SK-N-SH treated with all-trans-retinoic acid at 6 μM for 48 hours (cell line): Measurements from ENCODE around the gene MOCS3.

Experiments
- ATAC-seq: fragments of 200-7000 bp; cut with Tn5 transposase; 3 replicates; pipeline ENCODE4 v1.9.1; 2020; ENCODE audit warnings: mild to moderate bottlenecking, moderate library complexity
- CREB5 ChIP-seq: fragments of 250-450 bp; sonication (Bioruptor Pico); IDR thresholded peaks from 2 replicates; pipeline ENCODE4 v1.5.1; 2020; ENCODE audit warnings: low read depth, mild to moderate bottlenecking, moderate library complexity
- CSDC2 ChIP-seq: fragments of 250-450 bp; sonication (Bioruptor Pico); IDR thresholded peaks from 2 replicates; pipeline ENCODE4 v1.5.0; 2020; ENCODE audit warnings: mild to moderate bottlenecking, moderate library complexity
- CSRNP3 ChIP-seq: fragments of 250-450 bp; sonication (Bioruptor Pico); IDR thresholded peaks from 2 replicates; pipeline ENCODE4 v1.5.1; 2021; ENCODE audit warnings: mild to moderate bottlenecking, moderate library complexity
- ESRRG ChIP-seq: fragments of 250-450 bp; sonication (Bioruptor Pico); IDR thresholded peaks from 2 replicates; pipeline ENCODE4 v1.6.1; 2021; ENCODE audit warnings: mild to moderate bottlenecking
- ISL1 ChIP-seq: fragments of 250-450 bp; sonication (Bioruptor Pico); IDR thresholded peaks from 2 replicates; pipeline ENCODE4 v2.1.2; 2022; ENCODE audit warnings: mild to moderate bottlenecking, moderate library complexity
- OSR1 ChIP-seq: fragments of 250-450 bp; sonication (Bioruptor Pico); IDR thresholded peaks from 2 replicates; pipeline ENCODE4 v1.8.0; 2022; ENCODE audit warnings: moderate library complexity, mild to moderate bottlenecking, inconsistent platforms
- PATZ1 ChIP-seq: fragments of 250-450 bp; sonication (Bioruptor Pico); IDR thresholded peaks from 2 replicates; pipeline ENCODE4 v1.8.0; 2020; ENCODE audit warnings: mild to moderate bottlenecking, moderate library complexity, borderline replicate concordance
- POU6F1 ChIP-seq: fragments of 250-450 bp; sonication (Bioruptor Pico); IDR thresholded peaks from 2 replicates; pipeline ENCODE4 v1.8.0; 2021; ENCODE audit warnings: low read depth, mild to moderate bottlenecking, moderate library complexity, borderline replicate concordance
- PPARA ChIP-seq: fragments of 250-450 bp; sonication (Bioruptor Pico); IDR thresholded peaks from 2 replicates; pipeline ENCODE4 v1.5.0; 2020; ENCODE audit warnings: mild to moderate bottlenecking, borderline replicate concordance
- SNAI2 ChIP-seq: fragments of 250-450 bp; sonication (Bioruptor Pico); IDR thresholded peaks from 2 replicates; pipeline ENCODE4 v1.5.0; 2020; ENCODE audit warnings: mild to moderate bottlenecking, moderate library complexity
- TCF4 ChIP-seq: fragments of 250-450 bp; sonication (Bioruptor Pico); IDR thresholded peaks from 2 replicates; pipeline ENCODE4 v1.8.0; 2021; ENCODE audit warnings: mild to moderate bottlenecking, moderate library complexity, borderline replicate concordance
- TOX ChIP-seq: fragments of 250-450 bp; sonication (Bioruptor Pico); IDR thresholded peaks from 2 replicates; pipeline ENCODE4 v1.8.0; 2021; ENCODE audit warnings: mild to moderate bottlenecking, moderate library complexity, borderline replicate concordance
- TSHZ2 ChIP-seq: fragments of 250-450 bp; sonication (Bioruptor Pico); IDR thresholded peaks from 2 replicates; pipeline ENCODE4 v1.5.0; 2020; ENCODE audit warnings: mild to moderate bottlenecking, moderate library complexity
- ZC3H10 ChIP-seq: fragments of 250-450 bp; sonication (Bioruptor Pico); IDR thresholded peaks from 2 replicates; pipeline ENCODE4 v1.5.1; 2021; ENCODE audit warnings: mild to moderate bottlenecking, moderate library complexity
- ZFP3 ChIP-seq: fragments of 250-450 bp; sonication (Bioruptor Pico); IDR thresholded peaks from 2 replicates; pipeline ENCODE4 v1.5.0; 2020; ENCODE audit warnings: mild to moderate bottlenecking, moderate library complexity
- ZFP30 ChIP-seq: fragments of 450-650 bp; formaldehyde crosslinking; IDR thresholded peaks from 2 replicates; pipeline ENCODE4 v1.5.0; 2022; ENCODE audit warnings: mild to moderate bottlenecking, moderate library complexity
- ZNF70 ChIP-seq: fragments of 450-650 bp; formaldehyde crosslinking; IDR thresholded peaks from 2 replicates; pipeline ENCODE4 v1.5.0; 2020; ENCODE audit warnings: mild to moderate bottlenecking, moderate library complexity

MOCS3 gene

GRCh38 chr20:50918403-50918802, 40.2 kb upstream of the MOCS3 start:
- ATAC-seq: no peak
- TF ChIP-seq ISL1 (CRISPR knock-in tag): peak; percentile 19; the same call in 1 of the 2 replicates
- no peak for TF ChIP-seq ZFP3 (CRISPR knock-in tag)

- no peak for ATAC-seq
- TF ChIP-seq TSHZ2 (CRISPR knock-in tag): no peak
- TF ChIP-seq ZNF70 (CRISPR knock-in tag): no peak
- no peak for TF ChIP-seq ZFP30 (CRISPR knock-in tag)
- no peak for TF ChIP-seq PPARA (CRISPR knock-in tag)
- TF ChIP-seq POU6F1 (CRISPR knock-in tag): no peak
- TF ChIP-seq CREB5 (CRISPR knock-in tag): no peak
- no peak for TF ChIP-seq ESRRG (CRISPR knock-in tag)
- TF ChIP-seq TOX (CRISPR knock-in tag): no peak
- no peak for TF ChIP-seq OSR1
- TF ChIP-seq TCF4 (CRISPR knock-in tag): no peak
- no peak for TF ChIP-seq CSRNP3 (CRISPR knock-in tag)
- TF ChIP-seq PATZ1 (CRISPR knock-in tag): no peak
- TF ChIP-seq CSDC2 (CRISPR knock-in tag): no peak
- no peak for TF ChIP-seq ZFP3 (CRISPR knock-in tag)
Measured at GRCh38 chr20:50919567-50919966, 39.1 kb upstream of the MOCS3 start.

GRCh38 chr20:50920997-50921396, 37.6 kb upstream of the MOCS3 start:
- peak; percentile 24 for ATAC-seq
- no peak for TF ChIP-seq ESRRG (CRISPR knock-in tag)
- no peak for TF ChIP-seq TSHZ2 (CRISPR knock-in tag)
- TF ChIP-seq SNAI2 (CRISPR knock-in tag): no peak
- TF ChIP-seq ZNF70 (CRISPR knock-in tag): no peak
- TF ChIP-seq POU6F1 (CRISPR knock-in tag): no peak
- no peak for TF ChIP-seq ZC3H10 (CRISPR knock-in tag)
- TF ChIP-seq ISL1 (CRISPR knock-in tag): no peak
- TF ChIP-seq CREB5 (CRISPR knock-in tag): no peak
- TF ChIP-seq CSRNP3 (CRISPR knock-in tag): no peak
